Right lobe of liver (tissue), 4 donors: ENCODE data around the gene POLA2.

ENCODE experiments used
- CTCF ChIP-seq, 4 donors: fragments of 200-600 bp in 3 of 4; fragments of 450-650 bp in 1 of 4; IDR thresholded peaks; one replicate each; pipeline versions ENCODE4 v1.5.1 to v1.8.0; 2016 to 2022; ENCODE audit warnings: antibody characterized with exemption in 4 of 4, mild to moderate bottlenecking in 2 of 4
- POLR2A ChIP-seq: fragments of 450-650 bp; IDR thresholded peaks from one replicate; pipeline ENCODE4 v1.6.1; 2017; ENCODE audit warnings: antibody characterized with exemption, mild to moderate bottlenecking
- donor health status: DM: no; HTN: no; CAD: no.
- donor health status: DM: no; HTN: no; CAD: no.
- donor health status: DM: no; HTN: yes; CAD: no.

- TF ChIP-seq CTCF (IDR thresholded peaks at IDR 0.05), result no peak
- no peak for TF ChIP-seq POLR2A
These were observed 46.6 kb downstream of the POLA2 start for GRCh38 chr11:65308281-65308891.
